Gastrocnemius medialis (tissue), 4 donors: ENCODE results near the gene NAGA. TPM values are rescaled to one million over a fixed set of nuclear protein-coding genes. Genes with fewer than 3 reads are reported as not detected.
A peak's percentile ranks its signal among the peaks of the same experiment; 100 is the strongest.
"Not testable (repeated sequence)": the region's sequence is repeated elsewhere in the genome, so short reads cannot be mapped to it uniquely, and the experiment has no call there.

Source experiments
- ATAC-seq, 2 donors: fragments of 150-250 bp; one replicate each; pipeline ENCODE4 v1.9.1; 2016
- DNase-seq, 2 donors: peaks; one replicate each; pipeline ENCODE4 v3.0.0-alpha.2; 2019
- H3K27ac ChIP-seq, 4 donors: fragments of 200-600 bp; sonication (generic); 1 replicate in 1 of 4; 2 replicates in 3 of 4; pipeline ENCODE4 v1.5.1; 2016 to 2018; ENCODE audit warnings: mild to moderate bottlenecking in 2 of 4, moderate library complexity in 1 of 4
- H3K27me3 ChIP-seq, 3 donors: fragments of 200-600 bp; sonication (generic) in 2 of 3; 1 replicate in 1 of 3; 2 replicates in 2 of 3; pipeline versions ENCODE4 v1.5.1 to v1.6.0; 2016 to 2019; ENCODE audit warnings: mild to moderate bottlenecking in 1 of 3, moderate library complexity in 1 of 3
- H3K36me3 ChIP-seq, 2 donors: fragments of 200-600 bp; sonication (generic) in 1 of 2; one replicate each; pipeline ENCODE4 v1.5.1; 2017 to 2018
- H3K4me1 ChIP-seq, 2 donors: fragments of 200-600 bp; sonication (generic) in 1 of 2; one replicate each; pipeline ENCODE4 v1.5.1; 2016 to 2017; ENCODE audit warnings: mild to moderate bottlenecking in 2 of 2
- H3K4me3 ChIP-seq, 4 donors: fragments of 200-600 bp; sonication (generic) in 3 of 4; 1 replicate in 1 of 4; 2 replicates in 3 of 4; pipeline ENCODE4 v1.5.1; 2016 to 2019; ENCODE audit warnings: mild to moderate bottlenecking in 2 of 4
- H3K9me3 ChIP-seq, 3 donors: fragments of 200-600 bp; sonication (generic) in 2 of 3; 1 replicate in 1 of 3; 2 replicates in 2 of 3; pipeline ENCODE4 v1.5.1; 2016 to 2019
- POLR2A ChIP-seq, 2 donors: fragments of 450-650 bp; IDR thresholded peaks; one replicate each; pipeline ENCODE4 v1.6.1; 2017; ENCODE audit warnings: antibody characterized with exemption in 2 of 2, mild to moderate bottlenecking in 2 of 2, moderate library complexity in 2 of 2
- in situ Hi-C, 4 donors: fragments of 200-750 bp; cut with MboI; loops; one replicate each; pipeline versions ENCODE4 v1.15.0 to v1.8.0; 2017; ENCODE audit warnings: low sequenced_read_pairs in 4 of 4
- intact Hi-C: fragments of 100-400 bp; cut with DNase I; formaldehyde crosslinking; loops from one replicate; pipeline ENCODE4 v1.15.1; 2023; ENCODE audit warnings: low total_unique reads
- total RNA-seq, 4 donors: library from RNA; depleted of rRNA; stranded (reverse); fragments of >200 nt; gene quantifications; one replicate each; pipeline versions ENCODE4 v1.1.0 to v1.2.3, GENCODE V29; 2016
- TF ChIP-seq, protein P1 (sequence below), 5 experiments: fragments of 450-650 bp in 3 of 5; fragments of 200-600 bp in 2 of 5; sonication (generic) in 2 of 5; IDR thresholded peaks in 4 of 5; conservative IDR thresholded peaks in 1 of 5; 1 replicate in 4 of 5; 2 replicates in 1 of 5; pipeline ENCODE4 v1.5.1; 2016 to 2019; ENCODE audit warnings: antibody characterized with exemption in 5 of 5, mild to moderate bottlenecking in 3 of 5, moderate library complexity in 3 of 5

The NAGA gene
- total RNA-seq: 10 to 100 TPM in 3 of 4 donors, 1 to 10 TPM in 1; 8.7 to 14.1 (median 11.9) TPM

DNA sequence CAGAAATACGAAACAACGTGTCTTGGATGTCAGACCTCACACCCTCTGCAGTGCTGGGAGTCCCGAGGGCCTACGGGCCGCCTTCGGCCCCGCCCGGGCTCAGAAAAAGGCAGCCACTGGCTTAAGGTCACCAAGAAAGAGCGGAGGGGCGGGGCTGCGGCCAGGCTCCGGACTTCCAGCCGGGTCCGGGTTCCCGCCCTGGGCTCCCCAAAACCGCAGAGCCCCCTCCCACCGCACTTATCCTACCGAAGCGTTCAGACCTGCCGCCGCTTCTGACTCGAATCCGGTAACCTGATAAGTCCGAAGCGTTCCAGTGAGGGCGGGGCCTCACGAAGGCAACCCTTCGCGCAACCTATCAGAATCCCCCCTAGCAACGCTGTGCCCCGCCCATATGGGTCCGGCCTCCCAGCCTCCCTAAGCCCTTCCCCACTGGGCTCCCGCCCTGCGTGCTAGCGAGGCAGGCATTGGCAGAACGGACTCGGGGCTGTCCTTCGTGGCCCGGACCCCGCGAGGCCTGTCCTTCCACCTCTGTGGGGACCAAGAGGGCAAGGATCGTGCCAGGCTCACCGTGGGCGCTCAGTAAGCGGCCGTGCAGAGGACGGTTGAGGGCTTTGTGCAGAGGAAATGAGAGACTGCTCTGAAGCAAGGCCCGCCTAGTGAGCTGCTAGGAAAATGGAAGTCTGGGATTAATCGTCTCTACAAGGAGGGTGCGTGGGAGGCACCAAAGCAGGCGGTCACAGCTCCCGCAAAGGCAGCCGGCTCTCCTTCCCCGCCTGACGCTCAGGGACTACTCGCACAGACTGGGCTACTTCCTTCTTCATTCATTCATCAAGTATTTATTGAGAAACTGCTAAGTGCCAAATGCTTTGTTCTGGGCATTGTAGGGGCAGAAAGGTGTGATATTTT is at the start of gene NAGA:
Gene NAGA (minus strand): TSS at position 296 of the 906 bp plus-strand sequence. CDS start 515 bp downstream, outside the sequence.
- DNase-seq (peak; percentile 95 to 96), ATAC-seq (peak; percentile 97)
- Histone ChIP-seq H3K9me3 (no peaks in the 10 kb centered on the region), H3K27ac (peak within 1 kb of the TSS; percentile 86 to 91 (median 88)), H3K4me1 (peaks cover 11 to 26% of the 10 kb centered on the region in 2 donors), H3K36me3 (peaks cover 0 to 20% of the 10 kb centered on the region in 2 donors), H3K4me3 (peak within 1 kb of the TSS; percentile 64 to 81 (median 72)), H3K27me3 (no peaks in the 10 kb centered on the region)
- intact Hi-C loops (loop anchor here (2.0 to 10.0 kb wide), 3 partner anchors 124 to 976 kb away; partner anchors contain the start of genes CENPM and EP300), in situ Hi-C loops (no loop called here)
- TF ChIP-seq, protein P1, sequence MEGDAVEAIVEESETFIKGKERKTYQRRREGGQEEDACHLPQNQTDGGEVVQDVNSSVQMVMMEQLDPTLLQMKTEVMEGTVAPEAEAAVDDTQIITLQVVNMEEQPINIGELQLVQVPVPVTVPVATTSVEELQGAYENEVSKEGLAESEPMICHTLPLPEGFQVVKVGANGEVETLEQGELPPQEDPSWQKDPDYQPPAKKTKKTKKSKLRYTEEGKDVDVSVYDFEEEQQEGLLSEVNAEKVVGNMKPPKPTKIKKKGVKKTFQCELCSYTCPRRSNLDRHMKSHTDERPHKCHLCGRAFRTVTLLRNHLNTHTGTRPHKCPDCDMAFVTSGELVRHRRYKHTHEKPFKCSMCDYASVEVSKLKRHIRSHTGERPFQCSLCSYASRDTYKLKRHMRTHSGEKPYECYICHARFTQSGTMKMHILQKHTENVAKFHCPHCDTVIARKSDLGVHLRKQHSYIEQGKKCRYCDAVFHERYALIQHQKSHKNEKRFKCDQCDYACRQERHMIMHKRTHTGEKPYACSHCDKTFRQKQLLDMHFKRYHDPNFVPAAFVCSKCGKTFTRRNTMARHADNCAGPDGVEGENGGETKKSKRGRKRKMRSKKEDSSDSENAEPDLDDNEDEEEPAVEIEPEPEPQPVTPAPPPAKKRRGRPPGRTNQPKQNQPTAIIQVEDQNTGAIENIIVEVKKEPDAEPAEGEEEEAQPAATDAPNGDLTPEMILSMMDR (IDR thresholded peaks at IDR 0.05 in 4 of 5, conservative IDR thresholded peaks at IDR 0.05 in 1 of 5): no peak
- TF ChIP-seq POLR2A (IDR thresholded peaks at IDR 0.05): peak; percentile 68 to 88

DNA sequence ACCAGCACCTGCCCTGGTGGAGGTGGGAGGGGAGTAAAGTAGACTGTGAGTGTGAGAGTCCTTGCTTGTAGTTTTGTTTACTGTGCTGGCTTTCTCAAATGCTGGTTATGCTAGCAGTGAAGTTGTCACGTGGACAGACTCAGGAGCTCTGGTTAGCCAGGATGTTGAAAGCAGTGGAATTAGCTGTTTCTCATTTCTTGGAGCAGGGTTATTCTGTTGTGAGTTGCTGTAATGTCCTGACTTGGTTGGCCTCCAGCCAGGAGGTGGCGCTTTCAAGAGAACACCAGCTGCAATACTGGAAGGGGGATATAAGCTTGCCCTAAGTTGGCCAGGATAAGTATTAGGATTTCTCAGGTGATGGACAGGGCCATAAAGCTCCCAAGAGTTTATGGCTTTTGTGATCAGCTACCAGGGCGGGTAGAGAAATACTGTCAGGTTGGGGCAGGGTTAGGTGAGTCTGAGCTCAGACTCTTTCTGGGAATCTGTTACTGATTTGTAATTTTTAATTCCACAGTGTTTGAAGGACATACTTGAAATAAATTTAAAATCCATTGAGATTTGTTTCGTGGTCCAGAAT is 46.3 kb upstream of the NAGA start:
- peaks cover 6 to 8% of the 10 kb centered on the region in 2 donors for H3K4me1 ChIP-seq
- intact Hi-C loops (loop anchor here (10.0 kb wide), 1 partner anchor 152 kb away; the partner anchor contains the start of gene SEPTIN3), in situ Hi-C loops (no loop called here)
- H3K9me3 ChIP-seq: no peaks in the 10 kb centered on the region
- TF ChIP-seq, protein P1 (IDR thresholded peaks at IDR 0.05 in 4 of 5, conservative IDR thresholded peaks at IDR 0.05 in 1 of 5): no peak
- TF ChIP-seq POLR2A (IDR thresholded peaks at IDR 0.05): no peak
- H3K4me3 ChIP-seq: no peak overlapping the region
- DNase-seq (no peak), ATAC-seq (peak; percentile 24 to 58)
- no peaks in the 10 kb centered on the region for H3K27me3 ChIP-seq
- no peaks in the 10 kb centered on the region for H3K36me3 ChIP-seq
- peak overlapping the region in 1 of 4 donors; percentile 31 for H3K27ac ChIP-seq

DNA sequence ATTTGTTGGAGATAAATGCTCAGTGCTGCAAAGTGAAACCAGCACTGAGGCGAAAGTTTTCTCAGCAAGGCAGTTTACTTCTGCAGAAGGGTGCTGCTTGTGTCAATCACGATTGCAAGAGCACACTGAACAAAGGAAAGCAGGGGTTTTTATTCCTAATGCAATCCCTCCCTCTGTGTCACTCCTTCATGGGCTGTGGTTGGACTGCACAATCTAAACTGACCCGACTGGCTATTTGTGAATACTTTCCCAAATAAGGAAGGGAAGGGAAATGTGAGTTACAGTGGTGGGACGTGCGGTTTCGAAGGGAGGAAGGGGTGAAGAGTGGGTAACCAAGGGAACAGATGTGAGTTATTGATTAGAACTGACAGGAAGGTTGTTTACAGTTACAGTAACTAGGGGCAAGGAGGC is 44.8 kb upstream of the NAGA start:
- ATAC-seq, H3K36me3 ChIP-seq, H3K9me3 ChIP-seq, H3K27me3 ChIP-seq, H3K27ac ChIP-seq, H3K4me1 ChIP-seq, DNase-seq, H3K4me3 ChIP-seq, in situ Hi-C loops: not testable (repeated sequence)
- intact Hi-C loops: loop anchor here (10.0 kb wide), 1 partner anchor 151 kb away; the partner anchor contains the start of gene SEPTIN3

DNA sequence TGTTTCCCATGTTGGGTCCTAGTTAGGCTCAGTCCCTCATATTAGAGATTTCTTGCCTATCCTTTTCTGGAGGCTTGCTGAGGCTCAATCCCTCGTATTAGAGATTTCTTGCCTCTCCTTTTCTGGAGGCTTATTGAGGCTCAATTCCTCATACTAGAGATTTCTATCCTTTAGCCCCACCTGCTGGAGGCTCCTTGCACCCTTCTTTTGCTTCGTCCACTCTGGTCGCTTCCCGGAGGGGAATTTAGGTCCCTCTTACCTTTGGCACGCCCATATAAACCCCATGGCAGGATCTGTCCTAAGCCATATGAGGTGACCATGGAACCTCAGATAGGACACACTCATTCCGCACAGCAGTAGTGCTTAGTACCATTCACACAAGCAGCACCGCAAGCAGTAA is 44.1 kb upstream of the NAGA start:
- intact Hi-C loops: loop anchor here (1.0 to 10.0 kb wide), 2 partner anchors 24 to 150 kb away; partner anchors contain the start of genes NDUFA6 and SEPTIN3
- peaks cover 6 to 8% of the 10 kb centered on the region in 2 donors for H3K4me1 ChIP-seq
- no peak for TF ChIP-seq POLR2A (IDR thresholded peaks at IDR 0.05)
- TF ChIP-seq, protein P1 (IDR thresholded peaks at IDR 0.05 in 4 of 5, conservative IDR thresholded peaks at IDR 0.05 in 1 of 5): peak in 1 of 5 experiments; percentile 38
- no peaks in the 10 kb centered on the region for H3K27me3 ChIP-seq
- H3K36me3 ChIP-seq: no peaks in the 10 kb centered on the region
- no peak overlapping the region for H3K27ac ChIP-seq
- no peaks in the 10 kb centered on the region for H3K9me3 ChIP-seq
- no peak overlapping the region for H3K4me3 ChIP-seq
- DNase-seq: no peak
- ATAC-seq: no peak
- in situ Hi-C loops: no loop called here

DNA sequence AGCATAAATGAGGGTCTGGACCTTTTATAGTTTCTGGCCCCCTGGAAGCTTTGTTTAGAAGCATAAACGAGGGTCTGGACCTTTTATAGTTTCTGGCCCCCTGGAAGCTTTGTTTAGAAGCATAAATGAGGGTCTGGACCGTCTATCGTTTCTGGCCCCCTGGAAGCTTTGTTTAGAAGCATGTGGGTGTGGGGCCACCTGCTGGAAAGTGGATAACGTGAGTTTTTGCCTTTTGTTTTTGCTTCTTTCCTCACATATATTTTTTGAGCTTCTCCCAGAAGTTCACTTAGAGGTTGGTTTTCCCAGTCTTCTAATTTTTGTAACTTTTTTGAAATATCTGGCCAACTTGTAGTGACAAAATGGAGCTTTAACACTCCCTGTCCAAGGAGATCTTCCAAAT is 42.2 kb upstream of the NAGA start:
- ATAC-seq: not testable (repeated sequence)

More for the DNA sequence above, 42.2 kb upstream of the NAGA start:
- H3K27ac ChIP-seq, H3K36me3 ChIP-seq, DNase-seq, H3K4me3 ChIP-seq, in situ Hi-C loops, H3K9me3 ChIP-seq, H3K27me3 ChIP-seq, H3K4me1 ChIP-seq: not testable (repeated sequence)
- intact Hi-C loops: loop anchor here (10.0 kb wide), 1 partner anchor 148 kb away; the partner anchor contains the start of gene SEPTIN3
